ENCODE results near the gene GP5. TPM values are rescaled to one million over a fixed set of nuclear protein-coding genes. Genes with fewer than 3 reads are reported as not detected.

GP5 gene
- total RNA-seq, 2 donors from 2014 or later, result 0.14 TPM; not detected in 1

DNA sequence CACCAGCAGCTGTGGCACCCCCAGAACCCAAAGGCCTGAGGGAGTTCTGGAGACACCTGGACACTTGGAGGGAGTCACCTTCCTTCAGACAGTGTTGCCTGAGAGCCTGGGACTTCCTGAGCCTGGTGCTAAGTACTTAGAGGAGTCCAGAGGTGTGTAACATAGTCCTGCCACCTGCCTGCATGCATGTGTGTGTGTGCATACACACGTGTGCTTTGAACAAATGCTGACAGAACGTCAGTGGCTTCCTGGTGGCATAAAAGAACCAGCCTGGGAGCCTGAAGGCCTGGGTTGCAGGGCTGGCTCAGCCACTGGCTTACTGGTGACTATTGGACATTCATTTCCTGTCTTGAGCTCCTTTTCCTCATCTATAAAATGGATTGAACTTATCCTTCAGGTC lies 44.8 kb downstream of the GP5 start:
- Histone ChIP-seq H3K4me1 (ENCODE audit: control insufficient read depth in 1 of 2, low read depth in 2 of 2) (no peaks in the 10 kb centered on the region), H3K9me3 (no peaks in the 10 kb centered on the region), H3K27me3 (replicated peaks; ENCODE audit: insufficient read depth) (no peaks in the 10 kb centered on the region), H3K27ac (no peak overlapping the region), H3K36me3 (no peaks in the 10 kb centered on the region), H3K4me3 (no peak overlapping the region)
- TF ChIP-seq, protein P1, sequence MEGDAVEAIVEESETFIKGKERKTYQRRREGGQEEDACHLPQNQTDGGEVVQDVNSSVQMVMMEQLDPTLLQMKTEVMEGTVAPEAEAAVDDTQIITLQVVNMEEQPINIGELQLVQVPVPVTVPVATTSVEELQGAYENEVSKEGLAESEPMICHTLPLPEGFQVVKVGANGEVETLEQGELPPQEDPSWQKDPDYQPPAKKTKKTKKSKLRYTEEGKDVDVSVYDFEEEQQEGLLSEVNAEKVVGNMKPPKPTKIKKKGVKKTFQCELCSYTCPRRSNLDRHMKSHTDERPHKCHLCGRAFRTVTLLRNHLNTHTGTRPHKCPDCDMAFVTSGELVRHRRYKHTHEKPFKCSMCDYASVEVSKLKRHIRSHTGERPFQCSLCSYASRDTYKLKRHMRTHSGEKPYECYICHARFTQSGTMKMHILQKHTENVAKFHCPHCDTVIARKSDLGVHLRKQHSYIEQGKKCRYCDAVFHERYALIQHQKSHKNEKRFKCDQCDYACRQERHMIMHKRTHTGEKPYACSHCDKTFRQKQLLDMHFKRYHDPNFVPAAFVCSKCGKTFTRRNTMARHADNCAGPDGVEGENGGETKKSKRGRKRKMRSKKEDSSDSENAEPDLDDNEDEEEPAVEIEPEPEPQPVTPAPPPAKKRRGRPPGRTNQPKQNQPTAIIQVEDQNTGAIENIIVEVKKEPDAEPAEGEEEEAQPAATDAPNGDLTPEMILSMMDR (IDR thresholded peaks at IDR 0.05), result no peak
- ATAC-seq (ENCODE audit: insufficient number of reproducible peaks, low FRiP score, low read depth) (no peak), DNase-seq (ENCODE audit: low spot score) (no peak)

DNA sequence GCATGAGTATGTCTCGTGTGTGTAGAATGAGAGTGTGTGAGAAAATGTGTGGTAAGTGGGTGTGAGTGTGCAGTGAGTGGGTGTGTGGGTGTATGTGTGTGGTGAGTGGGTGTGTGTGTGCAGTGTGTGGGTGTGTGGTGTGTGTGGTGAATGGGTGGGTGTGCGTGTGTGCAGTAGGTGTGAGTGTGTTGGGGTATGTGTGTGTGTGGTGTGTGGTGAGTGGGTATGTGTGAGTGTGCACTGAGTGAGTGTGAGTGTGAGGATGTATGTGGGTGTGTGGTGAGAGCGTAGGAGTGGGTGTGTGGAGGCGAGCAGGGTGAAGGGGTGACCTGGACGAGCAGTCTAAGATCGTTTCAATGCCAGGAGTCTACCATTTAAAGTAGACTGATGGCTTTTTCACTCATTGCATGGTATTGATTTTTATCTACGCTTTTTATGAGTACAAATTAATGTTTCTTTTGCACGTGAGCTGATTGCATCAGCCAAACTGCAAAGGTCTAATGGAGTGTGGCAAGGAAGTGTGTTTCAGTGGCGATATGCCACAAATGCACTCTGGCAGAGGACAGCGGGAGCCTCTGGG lies 46.3 kb downstream of the GP5 start:
- Histone ChIP-seq H3K36me3 (no peaks in the 10 kb centered on the region), H3K9me3 (no peaks in the 10 kb centered on the region), H3K4me3 (no peak overlapping the region), H3K4me1 (ENCODE audit: control insufficient read depth in 1 of 2, low read depth in 2 of 2) (no peaks in the 10 kb centered on the region), H3K27me3 (replicated peaks; ENCODE audit: insufficient read depth) (no peaks in the 10 kb centered on the region), H3K27ac (no peak overlapping the region)
- TF ChIP-seq, protein P1 (IDR thresholded peaks at IDR 0.05), result no peak
- ATAC-seq (ENCODE audit: insufficient number of reproducible peaks, low FRiP score, low read depth) (no peak), DNase-seq (ENCODE audit: low spot score) (no peak)

DNA sequence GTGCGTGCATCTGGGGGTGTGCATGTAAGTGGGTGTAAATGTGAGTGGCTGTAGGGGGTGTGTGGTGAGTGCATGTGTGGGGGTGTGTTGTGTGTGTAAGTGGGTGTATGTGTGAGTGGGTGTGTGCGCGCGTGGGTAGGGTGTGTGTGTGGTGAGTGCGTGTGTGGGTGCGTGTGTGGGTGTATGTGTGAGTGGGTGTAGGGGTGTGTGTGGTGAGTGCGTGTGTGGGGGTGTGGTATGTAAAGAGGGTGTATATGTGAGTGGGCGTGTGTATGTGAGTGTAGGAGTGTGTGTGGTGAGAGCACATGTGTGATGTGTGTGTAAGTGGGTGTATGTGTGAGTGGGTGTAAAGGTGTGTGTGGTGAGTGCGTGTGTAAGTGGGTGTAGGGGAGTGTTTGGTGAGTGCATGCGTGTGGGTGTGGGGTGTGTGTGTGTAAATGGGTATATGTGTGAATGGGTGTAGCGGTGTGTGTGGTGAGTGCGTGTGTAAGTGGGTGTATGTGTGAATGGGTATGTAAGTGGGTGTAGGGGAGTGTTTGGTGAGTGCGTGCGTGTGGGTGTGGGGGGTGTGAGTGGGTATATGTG lies 47.0 kb downstream of the GP5 start:
- H3K36me3 ChIP-seq, result no peaks in the 10 kb centered on the region
- no peak for ATAC-seq (ENCODE audit: insufficient number of reproducible peaks, low FRiP score, low read depth)
- H3K27ac ChIP-seq, result no peak overlapping the region
- no peaks in the 10 kb centered on the region for H3K4me1 ChIP-seq (ENCODE audit: control insufficient read depth in 1 of 2, low read depth in 2 of 2)
- H3K27me3 ChIP-seq (replicated peaks; ENCODE audit: insufficient read depth), result no peaks in the 10 kb centered on the region
- DNase-seq (ENCODE audit: low spot score), result no peak
- no peaks in the 10 kb centered on the region for H3K9me3 ChIP-seq
- TF ChIP-seq, protein P1 (IDR thresholded peaks at IDR 0.05), result no peak
- H3K4me3 ChIP-seq, result no peak overlapping the region

DNA sequence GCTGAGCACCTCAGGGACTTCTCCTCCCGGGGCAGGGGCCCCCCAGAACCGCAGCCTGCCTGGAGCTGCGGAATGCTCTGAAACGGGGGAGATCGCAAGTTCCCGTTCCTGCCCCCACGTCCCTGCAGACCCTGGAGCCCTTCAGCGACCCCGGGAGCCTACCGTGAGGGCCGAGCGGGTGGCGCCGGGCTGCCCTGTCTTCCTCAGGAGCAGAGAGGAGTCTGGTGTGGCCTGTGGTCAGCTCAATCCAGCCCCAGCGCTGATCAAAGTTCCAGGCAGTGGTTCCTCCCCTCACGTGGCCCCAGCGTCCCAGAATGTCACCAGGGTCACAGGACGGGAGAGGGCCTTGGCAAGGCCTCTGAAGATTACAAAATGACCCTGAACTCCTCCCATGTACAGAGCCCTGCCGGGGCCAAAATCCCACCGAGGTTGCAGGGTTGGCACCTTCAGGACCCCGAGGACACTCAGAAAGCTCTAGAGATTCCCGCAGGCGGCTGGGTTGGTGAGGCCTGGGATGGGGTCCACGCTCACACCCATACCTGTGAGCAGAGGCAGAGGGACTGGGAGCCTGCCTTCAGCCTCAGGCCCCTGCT lies 47.9 kb downstream of the GP5 start, which contains the start of gene CPN2:
CPN2 (minus strand) TSS at position 249 of the 593 bp plus-strand sequence. CDS start 8,626 bp downstream, outside the sequence.
- H3K4me3 ChIP-seq, result no peak within 1 kb of the TSS
- H3K4me1 ChIP-seq (ENCODE audit: control insufficient read depth in 1 of 2, low read depth in 2 of 2), result no peaks in the 10 kb centered on the region
- ATAC-seq (ENCODE audit: insufficient number of reproducible peaks, low FRiP score, low read depth) (no peak), DNase-seq (ENCODE audit: low spot score) (no peak)
- no peak within 1 kb of the TSS for H3K27ac ChIP-seq
- no peaks in the 10 kb centered on the region for H3K27me3 ChIP-seq (replicated peaks; ENCODE audit: insufficient read depth)
- TF ChIP-seq, protein P1 (IDR thresholded peaks at IDR 0.05), result no peak
- no peaks in the 10 kb centered on the region for H3K36me3 ChIP-seq
- no peaks in the 10 kb centered on the region for H3K9me3 ChIP-seq

DNA sequence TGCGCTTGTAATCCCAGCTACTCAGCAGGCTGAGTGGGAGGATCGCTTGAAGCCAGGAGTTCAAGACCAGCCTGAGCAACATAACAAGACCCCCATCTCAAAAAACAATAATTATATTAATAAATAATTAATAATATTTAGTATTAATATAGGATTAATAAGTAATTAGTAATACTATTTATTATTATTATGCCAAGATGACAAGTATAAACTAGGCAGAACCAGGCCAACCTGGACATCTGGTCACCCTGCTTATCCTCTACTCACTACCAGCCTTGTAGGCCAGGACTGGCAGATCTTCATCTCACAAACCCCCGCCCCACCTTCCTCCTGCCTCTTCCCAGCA lies 48.4 kb downstream of the GP5 start:
- ATAC-seq (ENCODE audit: insufficient number of reproducible peaks, low FRiP score, low read depth) (no peak), DNase-seq (ENCODE audit: low spot score) (no peak)
- Histone ChIP-seq H3K4me3 (no peak overlapping the region), H3K27ac (no peak overlapping the region), H3K36me3 (no peaks in the 10 kb centered on the region), H3K4me1 (ENCODE audit: control insufficient read depth in 1 of 2, low read depth in 2 of 2) (no peaks in the 10 kb centered on the region), H3K9me3 (no peaks in the 10 kb centered on the region), H3K27me3 (replicated peaks; ENCODE audit: insufficient read depth) (no peaks in the 10 kb centered on the region)
- TF ChIP-seq, protein P1 (IDR thresholded peaks at IDR 0.05), result no peak

All from thoracic aorta (tissue), 2 donors.